CD4-positive, alpha-beta T cell (primary cell): ENCODE results near the gene P3H2. TPM values are rescaled to one million over a fixed set of nuclear protein-coding genes. Genes with fewer than 3 reads are reported as not detected.

ENCODE experiments used
- ATAC-seq: fragments of 200-7000 bp; cut with Tn5 transposase; one replicate; pipeline ENCODE4 v1.10.0; 2022; ENCODE audit warnings: mild to moderate bottlenecking; ENCODE audit not compliant: poor library complexity
- CTCF ChIA-PET: fragments of 350-600 bp; sonication (Branson Sonifier 250); formaldehyde crosslinking; loops from one replicate; lab custom pipeline; 2021; ENCODE audit warnings: antibody characterized with exemption, inconsistent platforms; lab: Charles Lee
- POLR2A ChIA-PET: fragments of 350-600 bp; sonication (Branson Sonifier 250); formaldehyde crosslinking; loops from one replicate; lab custom pipeline; 2021; ENCODE audit warnings: antibody characterized with exemption, inconsistent platforms; lab: Charles Lee
- DNase-seq, 14 experiments: peaks; one replicate each; pipeline ENCODE4 v3.0.0-alpha.2; 2013 to 2020; ENCODE audit warnings: mixed read lengths in 2 of 14
- H3K27ac ChIP-seq, 2 donors: one replicate each; pipeline versions ENCODE4 v1.5.1 to v1.7.0; 2013; ENCODE audit warnings: low read length in 2 of 2, low read depth in 1 of 2, mild to moderate bottlenecking in 1 of 2
- H3K27me3 ChIP-seq, 2 experiments: 1 replicate in 1 of 2; 2 replicates in 1 of 2; pipeline versions ENCODE4 v1.6.1 to v1.7.0; 2013; ENCODE audit warnings: low read length in 2 of 2, control low read depth in 1 of 2, mild to moderate bottlenecking in 1 of 2, moderate library complexity in 1 of 2; ENCODE audit not compliant: insufficient read depth in 2 of 2, control insufficient read depth in 1 of 2
- H3K36me3 ChIP-seq: one replicate; pipeline ENCODE4 v1.6.1; 2013; ENCODE audit warnings: low read length, control low read depth; ENCODE audit not compliant: insufficient read depth
- H3K4me1 ChIP-seq: one replicate; pipeline ENCODE4 v1.6.1; 2013; ENCODE audit warnings: low read length, control low read depth; ENCODE audit not compliant: insufficient read depth
- H3K4me3 ChIP-seq: one replicate; pipeline ENCODE4 v1.5.1; 2013; ENCODE audit warnings: mild to moderate bottlenecking, low read length, moderate library complexity
- H3K9me3 ChIP-seq, 2 experiments: 1 replicate in 1 of 2; 2 replicates in 1 of 2; pipeline versions ENCODE4 v1.6.1 to v1.7.0; 2013; ENCODE audit warnings: low read length in 2 of 2, mild to moderate bottlenecking in 2 of 2, control low read depth in 1 of 2, moderate library complexity in 1 of 2; ENCODE audit not compliant: control insufficient read depth in 1 of 2, insufficient read depth in 1 of 2
- H3K27ac Mint-ChIP-seq: one replicate; pipeline ENCODE4 v1.8.0; 2020; ENCODE audit warnings: mixed read lengths
- H3K27me3 Mint-ChIP-seq: one replicate; pipeline ENCODE4 v1.8.0; 2021; ENCODE audit warnings: mixed read lengths
- H3K36me3 Mint-ChIP-seq: one replicate; pipeline ENCODE4 v1.8.0; 2021; ENCODE audit warnings: low read depth, mixed read lengths
- H3K4me1 Mint-ChIP-seq: one replicate; pipeline ENCODE4 v1.8.0; 2021; ENCODE audit warnings: low read depth, mixed read lengths
- H3K4me3 Mint-ChIP-seq: one replicate; pipeline ENCODE4 v1.8.0; 2020; ENCODE audit warnings: mild to moderate bottlenecking, mixed read lengths
- H3K9me3 Mint-ChIP-seq: one replicate; pipeline ENCODE4 v1.8.0; 2020; ENCODE audit warnings: mixed read lengths
- intact Hi-C, 2 experiments: fragments of 100-400 bp; cut with DNase I in 1 of 2; cut with micrococcal nuclease in 1 of 2; formaldehyde crosslinking; loops; one replicate each; pipeline versions ENCODE4 v1.15.1 to v1.9.0; 2023 to 2025; cut with DNase I, micrococcal nuclease
- total RNA-seq, 174 experiments: library from RNA in 2 of 174; stranded (reverse) in 2 of 174; gene quantifications; one replicate each; pipeline ENCODE4 v1.2.3 and lab custom pipeline; 2021 to 2026
- TF ChIP-seq, protein P1 (sequence below): fragments of 200-600 bp; IDR thresholded peaks from one replicate; pipeline ENCODE4 v1.8.0; 2022; ENCODE audit warnings: antibody characterized with exemption, mild to moderate bottlenecking

P3H2 gene
- total RNA-seq, 2 experiments from 2014 or later: not detected

DNA sequence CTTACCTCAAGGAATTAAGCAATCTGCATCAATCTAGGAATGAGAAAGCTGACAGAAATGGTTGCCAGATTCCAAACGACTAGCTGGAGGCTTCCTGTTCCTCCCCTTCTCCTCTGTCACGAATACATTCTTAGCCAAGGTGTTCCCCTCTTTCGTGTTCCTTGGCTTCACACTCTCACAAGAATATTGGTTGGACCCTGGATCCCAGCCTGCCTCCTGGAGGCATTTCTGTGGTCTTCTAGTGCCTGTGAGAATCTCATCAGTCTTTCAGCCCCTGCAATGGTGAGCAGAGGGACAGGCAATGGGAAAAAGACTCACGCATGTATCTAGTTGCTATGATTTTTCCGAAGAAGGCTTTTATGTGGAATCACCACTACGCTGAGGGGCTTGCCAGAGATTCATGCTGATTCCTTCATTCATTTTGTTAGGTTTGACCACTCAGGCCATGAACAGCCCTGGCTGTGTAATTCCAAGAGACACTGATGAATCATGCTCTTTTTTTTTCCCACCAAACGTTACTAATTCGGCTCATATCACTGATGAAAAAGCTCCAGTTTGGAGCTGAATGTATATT, 1.6 kb upstream of the P3H2 start:
- intact Hi-C loops: no loop called here
- Histone ChIP-seq H3K27ac (no peak overlapping the region), H3K4me3 (no peak overlapping the region), H3K4me1 (no peaks in the 10 kb centered on the region), H3K36me3 (no peaks in the 10 kb centered on the region), H3K27me3 (peaks cover 25 to 35% of the 10 kb centered on the region in 2 experiments), H3K9me3 (peaks cover 0 to 3% of the 10 kb centered on the region in 2 experiments)
- H3K27me3 Mint-ChIP-seq: peaks cover 60% of the 10 kb centered on the region
- CTCF ChIA-PET: interaction anchor here (0.6 kb wide), 1 partner anchor 8 kb away, joined by 3 read pairs; no protein-coding TSS in a partner anchor
- H3K4me3 Mint-ChIP-seq: no peak overlapping the region
- H3K27ac Mint-ChIP-seq: no peak overlapping the region
- POLR2A ChIA-PET: no interaction called here
- no peaks in the 10 kb centered on the region for H3K9me3 Mint-ChIP-seq
- no peaks in the 10 kb centered on the region for H3K36me3 Mint-ChIP-seq
- no peak for ATAC-seq
- no peak for DNase-seq
- TF ChIP-seq, protein P1, sequence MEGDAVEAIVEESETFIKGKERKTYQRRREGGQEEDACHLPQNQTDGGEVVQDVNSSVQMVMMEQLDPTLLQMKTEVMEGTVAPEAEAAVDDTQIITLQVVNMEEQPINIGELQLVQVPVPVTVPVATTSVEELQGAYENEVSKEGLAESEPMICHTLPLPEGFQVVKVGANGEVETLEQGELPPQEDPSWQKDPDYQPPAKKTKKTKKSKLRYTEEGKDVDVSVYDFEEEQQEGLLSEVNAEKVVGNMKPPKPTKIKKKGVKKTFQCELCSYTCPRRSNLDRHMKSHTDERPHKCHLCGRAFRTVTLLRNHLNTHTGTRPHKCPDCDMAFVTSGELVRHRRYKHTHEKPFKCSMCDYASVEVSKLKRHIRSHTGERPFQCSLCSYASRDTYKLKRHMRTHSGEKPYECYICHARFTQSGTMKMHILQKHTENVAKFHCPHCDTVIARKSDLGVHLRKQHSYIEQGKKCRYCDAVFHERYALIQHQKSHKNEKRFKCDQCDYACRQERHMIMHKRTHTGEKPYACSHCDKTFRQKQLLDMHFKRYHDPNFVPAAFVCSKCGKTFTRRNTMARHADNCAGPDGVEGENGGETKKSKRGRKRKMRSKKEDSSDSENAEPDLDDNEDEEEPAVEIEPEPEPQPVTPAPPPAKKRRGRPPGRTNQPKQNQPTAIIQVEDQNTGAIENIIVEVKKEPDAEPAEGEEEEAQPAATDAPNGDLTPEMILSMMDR: no peak
- peaks cover 8% of the 10 kb centered on the region for H3K4me1 Mint-ChIP-seq

DNA sequence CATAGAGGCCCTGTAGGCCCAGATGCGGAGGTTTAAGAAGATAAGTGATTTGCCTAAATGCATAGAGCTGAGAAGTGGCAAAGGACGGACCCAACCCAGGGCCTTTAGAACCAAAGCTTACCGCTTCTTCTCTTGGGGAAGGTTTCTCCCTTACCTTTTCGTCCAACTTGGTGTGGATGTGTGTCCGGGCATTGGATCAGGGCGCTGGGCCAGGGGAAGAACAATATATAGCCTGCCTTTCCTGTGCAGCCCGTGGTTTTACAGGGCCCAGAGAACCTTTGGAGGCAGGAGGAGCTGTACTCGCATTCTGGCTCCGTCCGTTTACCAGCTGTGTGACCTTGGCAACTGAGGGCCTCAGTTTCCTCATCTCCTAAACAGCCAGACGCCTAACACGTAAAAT, 686 bp upstream of the P3H2 start:
- Histone ChIP-seq H3K4me1 (no peaks in the 10 kb centered on the region), H3K4me3 (no peak overlapping the region), H3K27me3 (peaks cover 25 to 35% of the 10 kb centered on the region in 2 experiments), H3K9me3 (peaks cover 0 to 3% of the 10 kb centered on the region in 2 experiments), H3K27ac (no peak overlapping the region), H3K36me3 (no peaks in the 10 kb centered on the region)
- Mint-ChIP-seq H3K4me1 (peaks cover 8% of the 10 kb centered on the region), H3K36me3 (no peaks in the 10 kb centered on the region), H3K27ac (no peak overlapping the region), H3K9me3 (no peaks in the 10 kb centered on the region), H3K4me3 (no peak overlapping the region), H3K27me3 (peaks cover 64% of the 10 kb centered on the region)
- TF ChIP-seq, protein P1: no peak
- no peak for DNase-seq
- ATAC-seq: no peak
- POLR2A ChIA-PET: no interaction called here
- intact Hi-C loops: no loop called here
- CTCF ChIA-PET: no interaction called here

DNA sequence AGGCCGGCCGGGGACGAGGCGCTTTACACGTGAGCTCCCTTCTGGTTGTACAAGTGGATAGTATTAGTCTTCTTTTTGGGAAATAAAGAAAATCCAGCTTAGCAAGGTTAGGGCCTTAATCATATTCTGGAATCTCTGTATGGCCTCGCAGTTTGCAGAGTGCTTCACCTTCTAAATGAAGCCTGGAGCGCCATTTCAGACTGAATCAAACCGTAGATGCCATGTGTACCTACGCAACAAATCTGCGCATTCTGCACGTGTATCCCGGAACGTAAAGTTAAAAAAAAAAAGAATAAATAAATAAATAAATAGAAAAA, 322 bp upstream of the P3H2 start:
- peaks cover 8% of the 10 kb centered on the region for H3K4me1 Mint-ChIP-seq
- intact Hi-C loops: no loop called here
- Histone ChIP-seq H3K4me3 (no peak overlapping the region), H3K4me1 (no peaks in the 10 kb centered on the region), H3K27me3 (peaks cover 25 to 35% of the 10 kb centered on the region in 2 experiments), H3K9me3 (peaks cover 0 to 3% of the 10 kb centered on the region in 2 experiments), H3K36me3 (no peaks in the 10 kb centered on the region), H3K27ac (no peak overlapping the region)
- TF ChIP-seq, protein P1: no peak
- no peak for DNase-seq
- peaks cover 64% of the 10 kb centered on the region for H3K27me3 Mint-ChIP-seq
- ATAC-seq: no peak
- H3K9me3 Mint-ChIP-seq: no peaks in the 10 kb centered on the region
- H3K36me3 Mint-ChIP-seq: no peaks in the 10 kb centered on the region
- no peak overlapping the region for H3K4me3 Mint-ChIP-seq
- H3K27ac Mint-ChIP-seq: no peak overlapping the region
- CTCF ChIA-PET: no interaction called here
- POLR2A ChIA-PET: no interaction called here
